Pancreas (tissue), 10 donors: ENCODE results near the gene ITPK1. TPM values are rescaled to one million over a fixed set of nuclear protein-coding genes. Genes with fewer than 3 reads are reported as not detected.
A peak's percentile ranks its signal among the peaks of the same experiment; 100 is the strongest.

ENCODE experiments used
- ATAC-seq, 4 donors: fragments of 200-7000 bp; cut with Tn5 transposase; one replicate each; pipeline versions ENCODE4 v1.8.0 to v1.9.1; 2020; ENCODE audit warnings: mild to moderate bottlenecking in 4 of 4, moderate library complexity in 4 of 4
- DNase-seq, 6 donors: peaks; one replicate each; pipeline ENCODE4 v3.0.0-alpha.2; 2020
- FAIRE-seq: peaks from 2 replicates; lab custom pipeline; 2012; peaks lifted over from hg19 to GRCh38; lab: Jason Lieb, UNC
- H3K27ac ChIP-seq, 4 donors: fragments of 200-600 bp; sonication (generic); 1 replicate in 3 of 4; 2 replicates in 1 of 4; pipeline versions ENCODE4 v1.5.0 to v1.8.0; 2020
- H3K27me3 ChIP-seq, 4 donors: fragments of 200-600 bp; one replicate each; pipeline ENCODE4 v1.8.0; 2021
- H3K36me3 ChIP-seq, 3 donors: fragments of 200-600 bp; sonication (generic) in 1 of 3; one replicate each; pipeline versions ENCODE4 v1.5.0 to v1.8.0; 2020 to 2021
- H3K4me1 ChIP-seq, 3 donors: fragments of 200-600 bp; one replicate each; pipeline ENCODE4 v1.8.0; 2021
- H3K4me3 ChIP-seq, 4 donors: fragments of 200-600 bp; sonication (generic) in 2 of 4; one replicate each; pipeline versions ENCODE4 v1.5.0 to v1.8.0; 2020 to 2021
- H3K9me3 ChIP-seq, 4 donors: fragments of 200-600 bp; one replicate each; pipeline ENCODE4 v1.8.0; 2021
- CTCF ChIP-seq, 4 donors: fragments of 200-600 bp; sonication (generic) in 3 of 4; IDR thresholded peaks; one replicate each; pipeline versions ENCODE4 v1.5.0 to v1.8.0; 2021; ENCODE audit warnings: antibody characterized with exemption in 4 of 4
- WGBS, 2 donors: extraction: QIAGEN DNeasy Blood & Tissue Kit; methylation state at CpG; one replicate each; pipeline ENCODE4 v1.1.7; 2013; 5-methylcytosine and 5-hydroxymethylcytosine counted together
- intact Hi-C, 3 donors: fragments of 100-400 bp; cut with DNase I; formaldehyde crosslinking; loops; one replicate each; pipeline versions ENCODE4 v1.11.1 to v1.14.2; 2022
- polyA plus RNA-seq, 2 donors: library from polyadenylated mRNA; stranded (reverse); fragments of 200-250 nt; gene quantifications; one replicate each; pipeline ENCODE4 v1.2.3, GENCODE V29; 2013
- total RNA-seq, 6 donors: library from RNA; stranded (reverse); fragmentation: NEBNext Ultra II Directional in 4 of 6; extraction: Animal tissue kit (Norgen Biotek cat#: 25700) in 4 of 6; gene quantifications; one replicate each; pipeline versions ENCODE4 v1.2.1 to v1.2.4, GENCODE V29; 2021 to 2023
- donor health status: healthy with polysubstance abuse.
- donor health status: DM: no; HTN: no; CAD: no; lungs with moderate emphysema.
- donor health status: DM: no; HTN: no; CAD: no.
- donor health status: control.
- donor health status: control.
- donor health status: Bipolar disorder and iron deficiency.
- donor health status: DM: yes; HTN: yes; CAD: no.
- donor health status: DM: no; HTN: no; CAD: no.
- donor health status: DM: no; HTN: no; CAD: no.
- donor health status: DM: yes; HTN: yes; CAD: no.

Gene ITPK1
- total and polyA plus RNA-seq, 8 donors: 23.2 to 38.3 (median 33.0) TPM

GRCh38 chr14:92990456-92991430 lies 125.0 kb downstream of the ITPK1 start:
- Histone ChIP-seq H3K27ac (no peak overlapping the region), H3K9me3 (no peaks in the 10 kb centered on the region), H3K36me3 (no peaks in the 10 kb centered on the region), H3K4me3 (no peak overlapping the region), H3K27me3 (no peaks in the 10 kb centered on the region), H3K4me1 (peaks cover 10 to 23% (median 12%) of the 10 kb centered on the region in 3 donors)
- peak in 2 of 6 donors; percentile 16 to 50 for DNase-seq
- no peak for FAIRE-seq
- TF ChIP-seq CTCF (IDR thresholded peaks at IDR 0.05): no peak
- 86 to 89% methylated on average over 22 of the region's 22 CpGs for WGBS, 2 donors
- intact Hi-C loops: no loop called here
- ATAC-seq: peak in 1 of 4 donors; percentile 30

- peak in 2 of 6 donors; percentile 3 to 25 for DNase-seq
- Histone ChIP-seq H3K4me3 (no peak overlapping the region), H3K27ac (no peak overlapping the region), H3K9me3 (no peaks in the 10 kb centered on the region), H3K36me3 (no peaks in the 10 kb centered on the region), H3K4me1 (peaks cover 10 to 35% (median 24%) of the 10 kb centered on the region in 3 donors), H3K27me3 (no peaks in the 10 kb centered on the region)
- no peak for ATAC-seq
- 94 to 97% methylated on average over 14 of the region's 14 CpGs for WGBS, 2 donors
- TF ChIP-seq CTCF (IDR thresholded peaks at IDR 0.05): no peak
- intact Hi-C loops: no loop called here
- no peak for FAIRE-seq
These were observed 126.7 kb downstream of the ITPK1 start for GRCh38 chr14:92988786-92989755.

GRCh38 chr14:92987713-92988510 lies 127.8 kb downstream of the ITPK1 start:
- Histone ChIP-seq H3K36me3 (no peaks in the 10 kb centered on the region), H3K9me3 (no peaks in the 10 kb centered on the region), H3K27ac (no peak overlapping the region), H3K4me1 (peaks cover 1 to 26% (median 16%) of the 10 kb centered on the region in 3 donors), H3K27me3 (no peaks in the 10 kb centered on the region), H3K4me3 (no peak overlapping the region)
- ATAC-seq: no peak
- intact Hi-C loops: no loop called here
- no peak for TF ChIP-seq CTCF (IDR thresholded peaks at IDR 0.05)
- 94 to 96% methylated on average over 25 of the region's 25 CpGs for WGBS, 2 donors
- no peak for FAIRE-seq
- peak in 2 of 6 donors; percentile 21 to 68 for DNase-seq

GRCh38 chr14:92987148-92987570 lies 128.6 kb downstream of the ITPK1 start:
- DNase-seq (peak in 1 of 6 donors; percentile 37), FAIRE-seq (no peak), ATAC-seq (no peak)
- H3K27me3 ChIP-seq: no peaks in the 10 kb centered on the region
- no peak overlapping the region for H3K4me3 ChIP-seq
- WGBS, 2 donors: 88 to 94% methylated on average over 5 of the region's 5 CpGs
- intact Hi-C loops: no loop called here
- peak overlapping the region in 3 of 4 donors; percentile 23 to 72 (median 38) for H3K27ac ChIP-seq
- no peaks in the 10 kb centered on the region for H3K9me3 ChIP-seq
- H3K4me1 ChIP-seq: peaks cover 0 to 24% (median 16%) of the 10 kb centered on the region in 3 donors
- H3K36me3 ChIP-seq: no peaks in the 10 kb centered on the region
- TF ChIP-seq CTCF (IDR thresholded peaks at IDR 0.05): no peak
